ENCODE results near the gene BMP7.

DNA sequence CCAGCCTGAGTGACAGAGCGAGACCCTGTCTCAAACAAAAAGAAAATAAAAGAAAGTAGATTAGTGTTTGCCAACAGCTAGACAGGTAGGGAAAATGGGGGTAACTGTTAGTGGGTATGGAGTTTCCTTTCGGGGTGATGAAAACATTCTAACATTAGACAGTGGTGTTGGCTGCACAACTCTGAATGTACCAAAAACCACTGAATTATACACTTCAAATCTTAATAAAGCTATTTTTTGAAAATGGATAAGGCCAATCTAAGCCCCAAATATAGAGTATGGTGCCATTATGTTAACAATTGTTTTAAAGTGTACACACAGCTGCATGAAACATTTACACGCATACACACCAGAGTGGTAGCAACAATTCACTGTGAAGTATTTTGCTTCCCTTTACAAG is 57.0 kb downstream of the BMP7 start:
- TF ChIP-seq POLR2A (IDR thresholded peaks at IDR 0.05; ENCODE audit: low read depth, low read length), result no peak
- TF ChIP-seq POLR2AphosphoS5 (IDR thresholded peaks at IDR 0.05; ENCODE audit: low read depth, low read length), result no peak
- TF ChIP-seq TAF1 (IDR thresholded peaks at IDR 0.05; ENCODE audit: borderline replicate concordance, low read depth, low read length), result no peak
